ENCODE data around the gene PLCG1.

Gene PLCG1

GRCh38 chr20:41191562-41192500 is 54.5 kb downstream of the PLCG1 start:
- no peak overlapping the region for H3K4me3 ChIP-seq (ENCODE audit: low read depth, low read length)
- TF ChIP-seq POLR2A (IDR thresholded peaks at IDR 0.05; ENCODE audit: extremely low read depth, insufficient read length): no peak
- TF ChIP-seq MYC (IDR thresholded peaks at IDR 0.05; ENCODE audit: low read depth, low read length): no peak
- TF ChIP-seq CTCF (IDR thresholded peaks at IDR 0.05; ENCODE audit: low read depth, low read length): no peak
- TF ChIP-seq MAX (IDR thresholded peaks at IDR 0.05; ENCODE audit: low read depth, low read length): no peak
- DNase-seq (ENCODE audit: low read depth): no peak

GRCh38 chr20:41192575-41192974 is 55.2 kb downstream of the PLCG1 start:
- no peak overlapping the region for H3K4me3 ChIP-seq (ENCODE audit: low read depth, low read length)
- DNase-seq (ENCODE audit: low read depth): no peak
- TF ChIP-seq CTCF (IDR thresholded peaks at IDR 0.05; ENCODE audit: low read depth, low read length): no peak
- no peak for TF ChIP-seq MYC (IDR thresholded peaks at IDR 0.05; ENCODE audit: low read depth, low read length)

- H3K4me3 ChIP-seq (ENCODE audit: low read depth, low read length): no peak overlapping the region
- no peak for TF ChIP-seq MAX (IDR thresholded peaks at IDR 0.05; ENCODE audit: low read depth, low read length)
- no peak for TF ChIP-seq MYC (IDR thresholded peaks at IDR 0.05; ENCODE audit: low read depth, low read length)
- TF ChIP-seq CTCF (IDR thresholded peaks at IDR 0.05; ENCODE audit: low read depth, low read length): no peak
- TF ChIP-seq POLR2A (IDR thresholded peaks at IDR 0.05; ENCODE audit: extremely low read depth, insufficient read length): no peak
These were observed 59.4 kb downstream of the PLCG1 start for GRCh38 chr20:41196653-41197225.

GRCh38 chr20:41198443-41198842 is 61.1 kb downstream of the PLCG1 start:
- DNase-seq (ENCODE audit: low read depth): no peak
- TF ChIP-seq CTCF (IDR thresholded peaks at IDR 0.05; ENCODE audit: low read depth, low read length): no peak
- TF ChIP-seq MYC (IDR thresholded peaks at IDR 0.05; ENCODE audit: low read depth, low read length): no peak
- no peak for TF ChIP-seq POLR2A (IDR thresholded peaks at IDR 0.05; ENCODE audit: extremely low read depth, insufficient read length)
- TF ChIP-seq MAX (IDR thresholded peaks at IDR 0.05; ENCODE audit: low read depth, low read length): no peak
- H3K4me3 ChIP-seq (ENCODE audit: low read depth, low read length): no peak overlapping the region

More at GRCh38 chr20:41196653-41197225, 59.4 kb downstream of the PLCG1 start:
- peak; percentile 17 for DNase-seq (ENCODE audit: low read depth)

GRCh38 chr20:41200446-41201202 is 63.3 kb downstream of the PLCG1 start:
- H3K4me3 ChIP-seq (ENCODE audit: low read depth, low read length): no peak overlapping the region
- TF ChIP-seq POLR2A (IDR thresholded peaks at IDR 0.05; ENCODE audit: extremely low read depth, insufficient read length) (no peak), CTCF (IDR thresholded peaks at IDR 0.05; ENCODE audit: low read depth, low read length) (no peak), MYC (IDR thresholded peaks at IDR 0.05; ENCODE audit: low read depth, low read length) (no peak), MAX (IDR thresholded peaks at IDR 0.05; ENCODE audit: low read depth, low read length) (no peak)
- no peak for DNase-seq (ENCODE audit: low read depth)

All from NB4 (cell line).